ENCODE measurements around the gene PEF1.

DNA sequence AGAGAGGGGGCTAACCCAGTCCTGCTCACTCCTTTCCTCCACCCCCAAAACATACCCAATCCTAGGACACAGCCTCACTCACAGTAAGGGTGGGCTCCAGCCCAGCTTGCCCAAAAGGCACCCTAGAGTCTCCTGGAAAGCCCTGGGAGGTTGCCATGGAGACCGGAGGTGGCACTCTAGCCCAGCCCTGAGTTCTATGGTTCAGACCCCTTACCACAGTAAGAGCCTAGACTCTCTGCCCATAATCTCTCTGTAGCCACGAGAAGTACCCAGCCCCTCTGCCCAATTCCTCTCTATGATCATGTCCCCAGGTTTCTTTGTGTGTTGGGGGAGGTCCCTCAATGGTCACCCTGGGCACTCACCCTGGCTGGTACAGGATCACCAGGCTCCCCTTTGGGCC lies 44.7 kb upstream of the PEF1 start:
- no peak for TF ChIP-seq POLR2A (IDR thresholded peaks at IDR 0.05)
- TF ChIP-seq, protein P1, sequence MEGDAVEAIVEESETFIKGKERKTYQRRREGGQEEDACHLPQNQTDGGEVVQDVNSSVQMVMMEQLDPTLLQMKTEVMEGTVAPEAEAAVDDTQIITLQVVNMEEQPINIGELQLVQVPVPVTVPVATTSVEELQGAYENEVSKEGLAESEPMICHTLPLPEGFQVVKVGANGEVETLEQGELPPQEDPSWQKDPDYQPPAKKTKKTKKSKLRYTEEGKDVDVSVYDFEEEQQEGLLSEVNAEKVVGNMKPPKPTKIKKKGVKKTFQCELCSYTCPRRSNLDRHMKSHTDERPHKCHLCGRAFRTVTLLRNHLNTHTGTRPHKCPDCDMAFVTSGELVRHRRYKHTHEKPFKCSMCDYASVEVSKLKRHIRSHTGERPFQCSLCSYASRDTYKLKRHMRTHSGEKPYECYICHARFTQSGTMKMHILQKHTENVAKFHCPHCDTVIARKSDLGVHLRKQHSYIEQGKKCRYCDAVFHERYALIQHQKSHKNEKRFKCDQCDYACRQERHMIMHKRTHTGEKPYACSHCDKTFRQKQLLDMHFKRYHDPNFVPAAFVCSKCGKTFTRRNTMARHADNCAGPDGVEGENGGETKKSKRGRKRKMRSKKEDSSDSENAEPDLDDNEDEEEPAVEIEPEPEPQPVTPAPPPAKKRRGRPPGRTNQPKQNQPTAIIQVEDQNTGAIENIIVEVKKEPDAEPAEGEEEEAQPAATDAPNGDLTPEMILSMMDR (IDR thresholded peaks at IDR 0.05): no peak
